OCI-LY3 (cell line): ENCODE data around the gene RBM20.

Experiments used
- H2AFZ ChIP-seq: fragments of 200-600, 300-600 bp; shearing (Covaris generic); 2 replicates; pipeline ENCODE4 v1.6.0; 2014; ENCODE audit warnings: antibody characterized with exemption, low read depth, low read length
- H3K27ac ChIP-seq: fragments of 200-600, 300-600 bp; sonication (generic); 2 replicates; pipeline ENCODE4 v1.5.1; 2014; ENCODE audit warnings: mild to moderate bottlenecking, low read length, moderate library complexity, mixed read lengths
- H3K27me3 ChIP-seq: fragments of 200-600, 300-600 bp; sonication (generic); 2 replicates; pipeline ENCODE4 v1.6.1; 2014; ENCODE audit warnings: low read depth, low read length, mixed read lengths
- H3K36me3 ChIP-seq: fragments of 200-600, 300-600 bp; sonication (generic); replicated peaks from 2 replicates; pipeline ENCODE3; 2014; ENCODE audit warnings: low read depth, low read length, mixed read lengths
- H3K4me1 ChIP-seq: fragments of 300-600, 200-600 bp; sonication (generic); 2 replicates; pipeline ENCODE4 v1.6.1; 2014; ENCODE audit warnings: low read length, mixed read lengths
- H3K4me2 ChIP-seq: fragments of 200-600, 300-600 bp; sonication (generic); 2 replicates; pipeline ENCODE4 v1.6.1; 2014; ENCODE audit warnings: low read length, mixed read lengths
- H3K4me3 ChIP-seq: fragments of 300-600, 200-600 bp; sonication (generic); 2 replicates; pipeline ENCODE4 v1.5.1; 2014; ENCODE audit warnings: antibody characterized with exemption, mild to moderate bottlenecking, low read length, moderate library complexity
- H3K79me2 ChIP-seq: fragments of 300-600, 200-600 bp; shearing (Covaris generic); 2 replicates; pipeline ENCODE4 v1.6.1; 2014; ENCODE audit warnings: mild to moderate bottlenecking, low read length, mixed read lengths
- H3K9ac ChIP-seq: fragments of 300-600, 200-600 bp; shearing (Covaris generic); 2 replicates; pipeline ENCODE4 v1.6.0; 2014; ENCODE audit warnings: mild to moderate bottlenecking, low read length, moderate library complexity
- H3K9me3 ChIP-seq: fragments of 200-600, 300-600 bp; shearing (Covaris generic); 2 replicates; pipeline ENCODE4 v1.6.1; 2014; ENCODE audit warnings: low read length, mixed read lengths; ENCODE audit not compliant: insufficient read depth
- H4K20me1 ChIP-seq: fragments of 200-600, 300-600 bp; sonication (generic); 2 replicates; pipeline ENCODE4 v1.6.1; 2016; ENCODE audit warnings: low read length, mixed read lengths; ENCODE audit not compliant: insufficient read depth
- EZH2phosphoT487 ChIP-seq: fragments of 200-600 bp; shearing (Covaris generic); IDR thresholded peaks from 2 replicates; pipeline ENCODE4 v1.6.1; 2018; ENCODE audit warnings: antibody characterized with exemption, mixed run types, low read depth
- TF ChIP-seq, protein P1 (sequence below): fragments of 200-600, 300-600 bp; sonication (generic); IDR thresholded peaks from 2 replicates; pipeline ENCODE4 v1.5.1; 2014; ENCODE audit warnings: antibody characterized with exemption, low read length, low read depth

Gene RBM20

DNA sequence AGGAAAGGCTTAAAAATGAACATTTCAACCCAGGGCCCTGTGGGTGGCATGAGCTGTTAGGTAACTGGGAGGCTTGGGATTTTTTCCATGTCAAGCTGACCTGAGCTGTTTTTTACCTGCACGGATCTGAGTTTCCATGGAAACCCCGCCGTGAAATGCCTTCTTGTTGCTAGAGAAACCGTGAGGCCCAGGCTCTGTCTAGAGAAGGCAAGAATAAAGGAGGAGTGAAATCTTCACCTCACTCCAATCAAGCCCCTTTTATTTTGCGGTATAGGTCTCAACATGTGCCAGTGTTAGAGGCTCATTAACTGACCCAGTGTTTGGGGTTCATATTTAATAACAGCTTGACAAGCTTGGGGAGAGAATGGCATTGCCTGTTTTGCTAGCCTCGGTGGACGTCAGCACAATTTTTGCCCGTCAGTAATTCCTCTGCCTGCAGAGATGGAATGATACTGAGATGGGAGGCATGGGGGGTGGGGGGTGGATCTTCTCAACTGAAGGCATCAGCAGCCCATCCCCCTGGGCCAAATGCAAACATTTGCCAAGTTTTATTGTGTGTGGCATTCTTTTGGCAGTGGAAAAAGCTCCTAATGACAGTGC lies 178.7 kb downstream of the RBM20 start:
- H3K9ac ChIP-seq = no peak overlapping the region
- H3K4me2 ChIP-seq = peak overlapping the region; percentile 45
- H4K20me1 ChIP-seq = no peaks in the 10 kb centered on the region
- peaks cover 5% of the 10 kb centered on the region; the same call in 1 of the 2 replicates for H3K27me3 ChIP-seq
- H3K4me3 ChIP-seq = no peak overlapping the region
- H3K4me1 ChIP-seq = peaks cover 35% of the 10 kb centered on the region
- no peaks in the 10 kb centered on the region for H3K9me3 ChIP-seq
- no peak overlapping the region for H2AFZ ChIP-seq
- TF ChIP-seq, protein P1, sequence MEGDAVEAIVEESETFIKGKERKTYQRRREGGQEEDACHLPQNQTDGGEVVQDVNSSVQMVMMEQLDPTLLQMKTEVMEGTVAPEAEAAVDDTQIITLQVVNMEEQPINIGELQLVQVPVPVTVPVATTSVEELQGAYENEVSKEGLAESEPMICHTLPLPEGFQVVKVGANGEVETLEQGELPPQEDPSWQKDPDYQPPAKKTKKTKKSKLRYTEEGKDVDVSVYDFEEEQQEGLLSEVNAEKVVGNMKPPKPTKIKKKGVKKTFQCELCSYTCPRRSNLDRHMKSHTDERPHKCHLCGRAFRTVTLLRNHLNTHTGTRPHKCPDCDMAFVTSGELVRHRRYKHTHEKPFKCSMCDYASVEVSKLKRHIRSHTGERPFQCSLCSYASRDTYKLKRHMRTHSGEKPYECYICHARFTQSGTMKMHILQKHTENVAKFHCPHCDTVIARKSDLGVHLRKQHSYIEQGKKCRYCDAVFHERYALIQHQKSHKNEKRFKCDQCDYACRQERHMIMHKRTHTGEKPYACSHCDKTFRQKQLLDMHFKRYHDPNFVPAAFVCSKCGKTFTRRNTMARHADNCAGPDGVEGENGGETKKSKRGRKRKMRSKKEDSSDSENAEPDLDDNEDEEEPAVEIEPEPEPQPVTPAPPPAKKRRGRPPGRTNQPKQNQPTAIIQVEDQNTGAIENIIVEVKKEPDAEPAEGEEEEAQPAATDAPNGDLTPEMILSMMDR = no peak
- TF ChIP-seq EZH2phosphoT487 = no peak
- H3K27ac ChIP-seq = no peak overlapping the region
- H3K36me3 ChIP-seq = no peaks in the 10 kb centered on the region
- H3K79me2 ChIP-seq = no peaks in the 10 kb centered on the region

DNA sequence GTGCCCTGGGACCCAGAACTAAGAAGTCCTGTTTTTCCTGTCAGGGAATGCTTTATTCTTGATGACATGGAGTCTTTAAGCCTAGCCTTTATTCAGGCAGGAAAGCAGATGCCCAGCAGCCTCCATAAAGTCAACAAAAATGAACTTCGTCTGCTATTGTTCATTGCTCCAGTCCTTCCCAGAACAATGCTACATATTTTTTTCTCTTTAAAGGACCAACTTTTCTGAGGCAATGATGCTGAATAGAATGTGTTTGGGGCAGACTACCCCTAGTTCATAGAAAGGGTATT lies 180.0 kb downstream of the RBM20 start:
- Histone ChIP-seq H3K9ac (no peak overlapping the region), H3K9me3 (no peaks in the 10 kb centered on the region), H3K27ac (no peak overlapping the region), H3K4me2 (peak overlapping the region; percentile 45), H2AFZ (no peak overlapping the region), H3K36me3 (no peaks in the 10 kb centered on the region), H3K4me3 (no peak overlapping the region), H3K4me1 (peaks cover 36% of the 10 kb centered on the region), H3K27me3 (peaks cover 5% of the 10 kb centered on the region; the same call in 1 of the 2 replicates), H3K79me2 (no peaks in the 10 kb centered on the region), H4K20me1 (no peaks in the 10 kb centered on the region)
- TF ChIP-seq EZH2phosphoT487 = no peak

DNA sequence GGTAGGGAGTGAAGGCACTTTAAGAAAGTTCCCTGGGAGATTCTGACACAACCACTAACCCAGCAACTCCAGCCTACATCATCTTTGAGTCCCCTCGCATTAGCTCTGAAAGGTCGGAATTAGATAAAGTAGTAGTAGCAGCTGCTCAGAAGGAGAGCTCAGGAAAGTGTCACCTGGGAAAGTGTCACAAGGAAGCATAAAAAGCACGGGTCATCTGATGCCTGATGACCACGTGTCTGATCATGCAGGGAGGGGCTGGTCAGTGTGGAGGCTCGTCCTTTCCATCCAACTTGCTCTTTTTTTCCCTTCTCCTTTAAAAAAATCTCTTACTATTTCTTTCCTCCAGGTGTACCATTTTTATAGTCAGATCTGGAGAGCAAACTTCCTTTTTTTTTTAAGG lies 180.5 kb downstream of the RBM20 start:
- Histone ChIP-seq H3K27ac (no peak overlapping the region), H2AFZ (no peak overlapping the region), H3K4me1 (peaks cover 41% of the 10 kb centered on the region)

DNA sequence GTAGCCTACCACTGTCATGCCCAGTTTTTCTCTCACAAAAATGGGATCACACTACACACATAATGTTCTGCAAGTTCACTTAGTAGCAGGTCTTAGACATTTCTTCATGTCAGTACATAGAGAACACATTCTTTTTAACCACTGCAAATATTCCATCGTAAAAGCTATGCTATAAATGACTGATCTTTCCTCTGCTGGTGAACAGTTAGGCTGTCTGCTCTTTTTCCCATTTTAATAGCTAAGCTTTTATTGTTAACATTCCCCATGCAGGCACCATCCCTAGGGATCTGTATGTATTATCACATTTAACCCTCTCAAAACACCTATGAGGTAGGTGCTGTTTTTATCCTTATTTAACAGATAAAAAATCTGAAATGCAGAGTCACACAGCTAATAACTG lies 181.4 kb downstream of the RBM20 start:
- no peak overlapping the region for H3K4me3 ChIP-seq
- H3K4me1 ChIP-seq = peaks cover 50% of the 10 kb centered on the region
- H3K4me2 ChIP-seq = no peak overlapping the region
- H3K9ac ChIP-seq = no peak overlapping the region
- no peaks in the 10 kb centered on the region for H3K9me3 ChIP-seq
- H3K27ac ChIP-seq = no peak overlapping the region
- H3K79me2 ChIP-seq = no peaks in the 10 kb centered on the region
- H2AFZ ChIP-seq = no peak overlapping the region
- no peaks in the 10 kb centered on the region for H4K20me1 ChIP-seq
- peaks cover 5% of the 10 kb centered on the region; the same call in 1 of the 2 replicates for H3K27me3 ChIP-seq
- H3K36me3 ChIP-seq = no peaks in the 10 kb centered on the region
- TF ChIP-seq, protein P1 = no peak
- TF ChIP-seq EZH2phosphoT487 = no peak

More for the DNA sequence above, 180.5 kb downstream of the RBM20 start:
- no peaks in the 10 kb centered on the region for H3K9me3 ChIP-seq
- peak overlapping the region; percentile 45; the same call in 1 of the 2 replicates for H3K4me2 ChIP-seq
- no peak overlapping the region for H3K4me3 ChIP-seq
- TF ChIP-seq, protein P1 = no peak
- no peak for TF ChIP-seq EZH2phosphoT487
- peaks cover 5% of the 10 kb centered on the region; the same call in 1 of the 2 replicates for H3K27me3 ChIP-seq
- no peak overlapping the region for H3K9ac ChIP-seq
- no peaks in the 10 kb centered on the region for H3K36me3 ChIP-seq
- no peaks in the 10 kb centered on the region for H3K79me2 ChIP-seq
- H4K20me1 ChIP-seq = no peaks in the 10 kb centered on the region
